GM12878 (cell line): Measurements from ENCODE around the gene BCAP31. TPM values are rescaled to one million over a fixed set of nuclear protein-coding genes. Genes with fewer than 3 reads are reported as not detected.

ENCODE experiments used
- ATAC-seq: fragments of 200-7000 bp; cut with Tn5 transposase; 3 replicates; pipeline ENCODE4 v1.9.1; 2020; ENCODE audit warnings: mild to moderate bottlenecking, moderate library complexity
- BruUV-seq: library from RNA; stranded (reverse); fragments of 400-500 nt; replicated peaks from 2 replicates; lab custom pipeline; 2021; lab: Mats Ljungman, UMichigan
- CTCF ChIA-PET: fragments of 300-600 bp; sonication (Branson Sonifier 250); formaldehyde crosslinking; extraction: SDS; loops from one replicate; lab custom pipeline; 2021; ENCODE audit warnings: inconsistent platforms; lab: Yijun Ruan, JAX
- POLR2A ChIA-PET: fragments of 350-600 bp; formaldehyde crosslinking; extraction: SDS; loops from one replicate; lab custom pipeline; 2021; ENCODE audit warnings: inconsistent platforms; lab: Charles Lee
- RAD21 ChIA-PET: fragments of 300-600 bp; sonication (Branson Sonifier 250); formaldehyde crosslinking; loops from one replicate; lab custom pipeline; 2023; ENCODE audit warnings: antibody characterized with exemption; ENCODE audit not compliant: unreplicated experiment; lab: Charles Lee
- SMC1A ChIA-PET: fragments of 300-600 bp; sonication (Branson Sonifier 250); formaldehyde crosslinking; loops from one replicate; lab custom pipeline; 2023; ENCODE audit not compliant: unreplicated experiment, uncharacterized antibody; lab: Charles Lee
- DNase-seq: peaks from one replicate; pipeline ENCODE4 v3.0.0-alpha.2; 2011; ENCODE audit warnings: low read depth, low spot score
- FAIRE-seq: peaks from 3 replicates; lab custom pipeline; 2011; peaks lifted over from hg19 to GRCh38; lab: Jason Lieb, UNC
- H2AFZ ChIP-seq: 2 replicates; pipeline ENCODE4 v1.6.0; 2011; ENCODE audit warnings: low read depth, low read length, control low read depth; ENCODE audit not compliant: control insufficient read depth
- H3K27ac ChIP-seq: 2 replicates; pipeline ENCODE4 v1.5.1; 2011; ENCODE audit warnings: control low read depth; ENCODE audit not compliant: control insufficient read depth, insufficient read depth
- H3K27me3 ChIP-seq, 2 experiments: replicated peaks in 1 of 2; 2 replicates each; pipeline versions ENCODE4 v1.6.0 to v1.6.1; 2011; ENCODE audit warnings: low read length in 1 of 2; ENCODE audit not compliant: control insufficient read depth in 2 of 2, insufficient read depth in 2 of 2
- H3K36me3 ChIP-seq, 2 experiments: 2 replicates each; pipeline ENCODE4 v1.5.1; 2011; ENCODE audit warnings: low read length in 1 of 2; ENCODE audit not compliant: control insufficient read depth in 2 of 2, insufficient read depth in 2 of 2
- H3K4me1 ChIP-seq: 2 replicates; pipeline ENCODE4 v1.6.1; 2011; ENCODE audit warnings: mild to moderate bottlenecking, low read length, moderate library complexity, mixed read lengths; ENCODE audit not compliant: control insufficient read depth, insufficient read depth
- H3K4me2 ChIP-seq: 2 replicates; pipeline ENCODE4 v1.6.0; 2011; ENCODE audit warnings: control low read depth; ENCODE audit not compliant: control insufficient read depth, insufficient read depth
- H3K4me3 ChIP-seq: fragments of 200-600 bp; sonication (generic); 2 replicates; pipeline ENCODE4 v1.5.1; 2016
- H3K79me2 ChIP-seq: 2 replicates; pipeline ENCODE4 v1.6.0; 2011; ENCODE audit warnings: low read length; ENCODE audit not compliant: control insufficient read depth, insufficient read depth
- H3K9ac ChIP-seq: 2 replicates; pipeline ENCODE4 v1.8.0; 2011; ENCODE audit warnings: low read length, control low read depth, mixed read lengths; ENCODE audit not compliant: control insufficient read depth, insufficient read depth
- H3K9me3 ChIP-seq: replicated peaks from 3 replicates; pipeline ENCODE4 v1.5.1; 2011; ENCODE audit warnings: mild to moderate bottlenecking, low read length; ENCODE audit not compliant: control insufficient read depth, insufficient read depth
- H4K20me1 ChIP-seq: 2 replicates; pipeline ENCODE4 v1.6.0; 2011; ENCODE audit not compliant: control insufficient read depth, insufficient read depth
- CUX1 ChIP-seq: IDR thresholded peaks from 2 replicates; pipeline ENCODE4 v1.6.1; 2012; ENCODE audit warnings: improper control_type of control experiment, low read depth, low read length; ENCODE audit not compliant: insufficient replicate concordance
- EP300 ChIP-seq, 2 experiments: fragments of 150-350 bp in 1 of 2; IDR thresholded peaks; 2 replicates each; pipeline ENCODE4 v1.6.1; 2011 to 2012; ENCODE audit warnings: low read depth in 2 of 2, low read length in 2 of 2, borderline replicate concordance in 1 of 2, improper control_type of control experiment in 1 of 2, inconsistent platforms in 1 of 2; ENCODE audit not compliant: control insufficient read depth in 1 of 2
- IKZF1 ChIP-seq: fragments of 450-650 bp; conservative IDR thresholded peaks from 2 replicates; pipeline ENCODE4 v1.6.1; 2017; ENCODE audit warnings: antibody characterized with exemption, mild to moderate bottlenecking
- RELA ChIP-seq: fragments of 450-650 bp; IDR thresholded peaks from 2 replicates; pipeline ENCODE4 v1.8.0; 2014; ENCODE audit warnings: borderline replicate concordance; ENCODE audit not compliant: partially characterized antibody
- SUZ12 ChIP-seq: fragments of 200-600 bp; sonication (generic); IDR thresholded peaks from one replicate; pipeline ENCODE4 v1.6.1; 2018; ENCODE audit warnings: antibody characterized with exemption, mild to moderate bottlenecking; ENCODE audit not compliant: unreplicated experiment
- ZNF217 ChIP-seq: fragments of 450-650 bp; IDR thresholded peaks from 2 replicates; pipeline ENCODE4 v1.6.1; 2017; ENCODE audit warnings: antibody characterized with exemption, mild to moderate bottlenecking
- ZNF384 ChIP-seq: IDR thresholded peaks from 2 replicates; pipeline ENCODE4 v1.6.1; 2012; ENCODE audit warnings: low read depth, mild to moderate bottlenecking, low read length, improper control_type of control experiment, borderline replicate concordance
- WGBS: methylation state at CpG from one replicate; pipeline ENCODE4 v1.1.6; 2016; ENCODE audit warnings: low lambda C conversion rate; ENCODE audit not compliant: insufficient replicate concordance, insufficient coverage; ENCODE audit errors: missing lambda C conversion rate; 5-methylcytosine and 5-hydroxymethylcytosine counted together
- in situ Hi-C: fragments of 300-500 bp; cut with MboI; formaldehyde crosslinking; loops from 9 replicates; pipeline ENCODE4 v1.14.3; 2018; ENCODE audit warnings: mixed read lengths
- intact Hi-C: fragments of 100-400 bp; cut with micrococcal nuclease; formaldehyde crosslinking; loops from one replicate; pipeline ENCODE4 v1.14.2; 2022; ENCODE audit not compliant: unreplicated experiment
- polyA plus RNA-seq, 11 experiments: library from polyadenylated mRNA; depleted of rRNA in 4 of 11; unstranded in 6 of 11; stranded (reverse) in 5 of 11; fragments of >200 nt; fragmentation: Nextera tagmentation in 4 of 11; fragmentation: Illumina TruSeq in 1 of 11; extraction: Ambion mirVana in 4 of 11; extraction: Trizol in 1 of 11; gene quantifications; 1 replicate in 1 of 11; 2 replicates in 10 of 11; pipeline versions ENCODE4 v1.2.1 to v1.2.3, GENCODE V29; 2011 to 2016; ENCODE audit warnings: inconsistent platforms in 2 of 11, missing spikeins in 2 of 11, low read depth in 1 of 11
- total RNA-seq, 4 experiments: library from RNA; depleted of rRNA in 3 of 4; stranded (reverse); fragments of >200 nt in 3 of 4; fragmentation: Illumina TruSeq in 1 of 4; extraction: Trizol in 1 of 4; gene quantifications; 2 replicates each; pipeline versions ENCODE4 v1.2.1 to v1.2.3, GENCODE V29; 2013 to 2021
- TF ChIP-seq, protein P1 (sequence below): fragments of 450-650 bp; conservative IDR thresholded peaks from 2 replicates; pipeline ENCODE4 v1.6.1; 2017; ENCODE audit warnings: mild to moderate bottlenecking, moderate library complexity

BCAP31 gene
- total and polyA plus RNA-seq, 10 of the 15 experiments (the other 5 are each of a cell fraction or from before 2014, with no cell fraction given): 63.1 to 246 (median 95.6) TPM

DNA sequence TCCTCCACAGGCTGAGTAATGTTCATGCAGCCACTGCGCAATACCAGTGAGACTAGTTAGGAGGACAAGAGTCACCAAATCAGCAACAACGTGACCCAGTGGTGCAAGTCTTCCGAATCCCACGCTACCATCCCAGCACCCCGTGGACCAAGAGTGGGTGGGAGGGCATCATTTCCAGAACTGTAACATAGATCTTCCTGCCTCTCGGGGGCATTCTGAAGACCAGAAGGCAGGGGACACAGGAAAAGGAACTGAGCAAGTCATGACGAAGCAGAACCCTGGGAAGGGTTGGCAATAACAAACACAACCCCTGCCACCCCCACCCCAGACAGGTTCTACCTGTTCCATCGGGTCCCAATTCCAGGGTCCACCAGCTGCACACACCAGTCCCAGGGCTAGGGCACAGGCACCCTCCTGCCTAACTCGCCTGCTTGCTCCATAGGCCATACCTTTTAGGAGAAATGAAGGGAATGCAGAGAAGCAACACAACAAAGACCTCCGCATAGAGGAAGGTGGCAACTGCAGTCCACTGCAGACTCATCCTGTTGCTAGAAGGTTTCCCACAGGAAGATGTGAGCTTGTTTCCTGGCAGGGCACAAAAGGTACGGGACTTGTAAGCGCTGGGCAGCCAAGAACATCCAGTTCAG lies 1.4 kb downstream of the BCAP31 start (continued):
- TF ChIP-seq EP300 (IDR thresholded peaks at IDR 0.05; ENCODE audit: borderline replicate concordance in 1 of 2, control insufficient read depth in 1 of 2, low read depth in 2 of 2, low read length in 2 of 2) (no peak), RELA (no peak), ZNF384 (no peak), SUZ12 (no peak), IKZF1 (no peak)
- TF ChIP-seq, protein P1, sequence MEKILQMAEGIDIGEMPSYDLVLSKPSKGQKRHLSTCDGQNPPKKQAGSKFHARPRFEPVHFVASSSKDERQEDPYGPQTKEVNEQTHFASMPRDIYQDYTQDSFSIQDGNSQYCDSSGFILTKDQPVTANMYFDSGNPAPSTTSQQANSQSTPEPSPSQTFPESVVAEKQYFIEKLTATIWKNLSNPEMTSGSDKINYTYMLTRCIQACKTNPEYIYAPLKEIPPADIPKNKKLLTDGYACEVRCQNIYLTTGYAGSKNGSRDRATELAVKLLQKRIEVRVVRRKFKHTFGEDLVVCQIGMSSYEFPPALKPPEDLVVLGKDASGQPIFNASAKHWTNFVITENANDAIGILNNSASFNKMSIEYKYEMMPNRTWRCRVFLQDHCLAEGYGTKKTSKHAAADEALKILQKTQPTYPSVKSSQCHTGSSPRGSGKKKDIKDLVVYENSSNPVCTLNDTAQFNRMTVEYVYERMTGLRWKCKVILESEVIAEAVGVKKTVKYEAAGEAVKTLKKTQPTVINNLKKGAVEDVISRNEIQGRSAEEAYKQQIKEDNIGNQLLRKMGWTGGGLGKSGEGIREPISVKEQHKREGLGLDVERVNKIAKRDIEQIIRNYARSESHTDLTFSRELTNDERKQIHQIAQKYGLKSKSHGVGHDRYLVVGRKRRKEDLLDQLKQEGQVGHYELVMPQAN: no peak

GRCh38 chrX:153719701-153720100 lies 4.5 kb downstream of the BCAP31 start:
- no peak for TF ChIP-seq CUX1
- no peak for TF ChIP-seq ZNF217
- ATAC-seq: no peak
- H3K4me2 ChIP-seq: no peak overlapping the region
- intact Hi-C loops: loop anchor here (5.0 kb wide), 1 partner anchor 208 kb away; the partner anchor contains the start of gene ARHGAP4
- ChIA-PET POLR2A (no interaction called here), RAD21 (no interaction called here), SMC1A (no interaction called here), CTCF (interaction anchor here (1.4 kb wide), 1 partner anchor 12 kb away, joined by 3 read pairs; no protein-coding TSS in a partner anchor)
- H2AFZ ChIP-seq: no peak overlapping the region
- no TSS peak for BruUV-seq
- H3K4me1 ChIP-seq: no peaks in the 10 kb centered on the region
- in situ Hi-C loops: loop anchor here (10.0 kb wide), 1 partner anchor 115 kb away; no protein-coding TSS in a partner anchor
- no peak overlapping the region for H3K27ac ChIP-seq
- no peaks in the 10 kb centered on the region for H4K20me1 ChIP-seq
- H3K36me3 ChIP-seq: peaks cover 6 to 13% of the 10 kb centered on the region in 2 experiments
- WGBS: 61% methylated on average over 2 of the region's 2 CpGs
- peaks cover 17% of the 10 kb centered on the region for H3K79me2 ChIP-seq
- H3K4me3 ChIP-seq: no peak overlapping the region
- H3K27me3 ChIP-seq: no peaks in the 10 kb centered on the region
- no peak for FAIRE-seq
- no peak overlapping the region for H3K9ac ChIP-seq
- DNase-seq: no peak
- no peaks in the 10 kb centered on the region for H3K9me3 ChIP-seq
